ENCODE results near the gene MYRIP. TPM values are rescaled to one million over a fixed set of nuclear protein-coding genes. Genes with fewer than 3 reads are reported as not detected.
"Not testable (repeated sequence)": the region's sequence is repeated elsewhere in the genome, so short reads cannot be mapped to it uniquely, and the experiment has no call there.

Gene MYRIP
- total RNA-seq, 2 experiments from 2014 or later: not detected

DNA sequence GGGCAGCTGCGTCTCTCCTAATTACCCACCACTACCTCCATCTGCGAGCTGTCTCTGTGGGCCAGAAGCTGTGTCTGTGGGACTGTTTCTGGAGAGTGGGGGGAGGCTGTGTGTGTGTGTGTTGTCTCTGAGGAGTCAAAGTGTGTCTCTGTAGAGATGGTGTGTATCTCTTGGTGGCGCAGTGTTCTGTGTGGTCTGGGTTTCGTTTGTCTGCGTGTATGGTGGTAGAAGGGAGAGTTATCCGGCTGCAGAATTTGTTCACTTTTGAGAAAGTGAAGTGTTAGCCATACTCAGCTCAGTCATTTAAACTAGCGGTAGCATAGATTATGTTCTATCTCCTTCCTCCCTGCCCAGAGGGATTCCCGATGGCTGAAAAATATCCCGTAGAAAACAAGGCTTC, 2.2 kb downstream of the MYRIP start:
- POLR2A ChIA-PET: no interaction called here

GRCh38 chr3:39812537-39812936, 3.1 kb downstream of the MYRIP start:
- DNase-seq: no peak
- no peak overlapping the region for H3K4me3 Mint-ChIP-seq
- H3K9me3 Mint-ChIP-seq: no peaks in the 10 kb centered on the region
- H3K27me3 Mint-ChIP-seq: peaks cover 49% of the 10 kb centered on the region
- no peak overlapping the region for H3K27ac Mint-ChIP-seq
- ChIA-PET CTCF (no interaction called here), POLR2A (interaction anchor here (0.5 kb wide), 1 partner anchor 107 kb away, joined by 6 read pairs; no protein-coding TSS in a partner anchor)
- H3K4me1 Mint-ChIP-seq: peaks cover 17% of the 10 kb centered on the region
- no peaks in the 10 kb centered on the region for H3K36me3 Mint-ChIP-seq (ENCODE audit: low read depth)

More for the DNA sequence above, 2.2 kb downstream of the MYRIP start:
- H3K36me3 Mint-ChIP-seq (ENCODE audit: low read depth): no peaks in the 10 kb centered on the region
- peaks cover 17% of the 10 kb centered on the region for H3K4me1 Mint-ChIP-seq
- no peak overlapping the region for H3K27ac Mint-ChIP-seq
- no peaks in the 10 kb centered on the region for H3K9me3 Mint-ChIP-seq
- H3K4me3 Mint-ChIP-seq: no peak overlapping the region
- CTCF ChIA-PET: no interaction called here
- H3K27me3 Mint-ChIP-seq: peaks cover 59% of the 10 kb centered on the region
- no peak for DNase-seq

- Mint-ChIP-seq H3K36me3 (ENCODE audit: low read depth) (no peaks in the 10 kb centered on the region), H3K4me3 (no peak overlapping the region), H3K27me3 (peaks cover 36% of the 10 kb centered on the region), H3K27ac (no peak overlapping the region), H3K4me1 (peaks cover 12% of the 10 kb centered on the region), H3K9me3 (no peaks in the 10 kb centered on the region)
- CTCF ChIA-PET: no interaction called here
- DNase-seq: no peak
- POLR2A ChIA-PET: no interaction called here
Measured at GRCh38 chr3:39814007-39814406, 4.6 kb downstream of the MYRIP start.

- Mint-ChIP-seq H3K27me3 (peaks cover 12% of the 10 kb centered on the region), H3K36me3 (ENCODE audit: low read depth) (no peaks in the 10 kb centered on the region), H3K9me3 (no peaks in the 10 kb centered on the region), H3K4me1 (no peaks in the 10 kb centered on the region), H3K27ac (no peak overlapping the region), H3K4me3 (no peak overlapping the region)
- POLR2A ChIA-PET: no interaction called here
- DNase-seq: no peak
- CTCF ChIA-PET: no interaction called here
Measured at GRCh38 chr3:39819899-39820298, 10.5 kb downstream of the MYRIP start.

DNA sequence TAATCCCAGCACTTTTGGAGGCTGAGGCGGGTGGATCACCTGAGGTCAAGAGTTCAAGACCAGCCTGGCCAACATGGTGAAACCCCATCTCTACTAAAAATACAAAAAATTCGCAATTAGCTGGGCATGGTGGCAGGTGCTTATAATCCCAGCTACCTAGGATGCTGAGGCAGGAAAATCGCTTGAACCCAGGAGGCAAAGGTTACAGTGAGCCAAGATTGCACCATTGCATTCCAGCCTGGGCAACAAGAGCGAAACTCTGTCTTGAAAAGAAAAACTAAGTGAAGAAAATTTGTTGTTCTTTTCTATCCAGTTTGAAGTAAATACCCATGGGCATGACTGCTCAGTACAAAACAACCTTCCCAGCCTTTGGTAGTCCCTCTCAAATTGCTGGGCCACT, 24.4 kb downstream of the MYRIP start:
- H3K27ac Mint-ChIP-seq; H3K4me3 Mint-ChIP-seq; POLR2A ChIA-PET; H3K27me3 Mint-ChIP-seq; CTCF ChIA-PET; H3K4me1 Mint-ChIP-seq; DNase-seq; H3K36me3 Mint-ChIP-seq (ENCODE audit: low read depth); H3K9me3 Mint-ChIP-seq: not testable (repeated sequence)

- Mint-ChIP-seq H3K27me3 (no peaks in the 10 kb centered on the region), H3K4me3 (no peak overlapping the region), H3K4me1 (no peaks in the 10 kb centered on the region), H3K9me3 (no peaks in the 10 kb centered on the region), H3K27ac (no peak overlapping the region), H3K36me3 (ENCODE audit: low read depth) (no peaks in the 10 kb centered on the region)
- ChIA-PET POLR2A (no interaction called here), CTCF (no interaction called here)
- DNase-seq: no peak
Measured at GRCh38 chr3:39839484-39839883, 30.1 kb downstream of the MYRIP start.

DNA sequence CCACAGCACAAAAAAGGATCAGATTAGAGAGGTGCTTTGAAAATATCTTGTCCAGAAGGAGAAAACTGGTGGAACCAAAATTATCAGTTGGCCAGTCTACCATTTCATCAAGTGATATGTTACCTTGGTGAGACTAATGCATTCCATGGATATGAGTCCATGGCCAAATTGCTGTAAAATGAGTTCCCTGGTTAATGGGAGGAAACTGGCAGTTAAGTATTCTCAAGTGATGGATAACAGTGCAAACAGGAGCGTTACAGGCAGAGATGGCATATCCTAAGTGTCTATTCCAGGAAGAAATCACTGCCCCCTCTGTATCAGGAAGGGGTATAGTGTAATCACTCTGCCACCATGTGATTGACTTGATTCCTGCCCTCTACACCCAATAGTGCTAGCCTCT, 34.0 kb downstream of the MYRIP start:
- Mint-ChIP-seq H3K36me3 (ENCODE audit: low read depth) (no peaks in the 10 kb centered on the region), H3K9me3 (no peaks in the 10 kb centered on the region), H3K4me1 (no peaks in the 10 kb centered on the region), H3K27ac (no peak overlapping the region), H3K4me3 (no peak overlapping the region), H3K27me3 (no peaks in the 10 kb centered on the region)
- ChIA-PET CTCF (no interaction called here), POLR2A (no interaction called here)
- no peak for DNase-seq

- H3K36me3 Mint-ChIP-seq (ENCODE audit: low read depth): no peaks in the 10 kb centered on the region
- ChIA-PET CTCF (no interaction called here), POLR2A (no interaction called here)
- H3K9me3 Mint-ChIP-seq: no peaks in the 10 kb centered on the region
- no peaks in the 10 kb centered on the region for H3K4me1 Mint-ChIP-seq
- H3K27ac Mint-ChIP-seq: no peak overlapping the region
- H3K27me3 Mint-ChIP-seq: peaks cover 8% of the 10 kb centered on the region
- H3K4me3 Mint-ChIP-seq: no peak overlapping the region
- DNase-seq: no peak
Measured at GRCh38 chr3:39848365-39848764, 39.0 kb downstream of the MYRIP start.

DNA sequence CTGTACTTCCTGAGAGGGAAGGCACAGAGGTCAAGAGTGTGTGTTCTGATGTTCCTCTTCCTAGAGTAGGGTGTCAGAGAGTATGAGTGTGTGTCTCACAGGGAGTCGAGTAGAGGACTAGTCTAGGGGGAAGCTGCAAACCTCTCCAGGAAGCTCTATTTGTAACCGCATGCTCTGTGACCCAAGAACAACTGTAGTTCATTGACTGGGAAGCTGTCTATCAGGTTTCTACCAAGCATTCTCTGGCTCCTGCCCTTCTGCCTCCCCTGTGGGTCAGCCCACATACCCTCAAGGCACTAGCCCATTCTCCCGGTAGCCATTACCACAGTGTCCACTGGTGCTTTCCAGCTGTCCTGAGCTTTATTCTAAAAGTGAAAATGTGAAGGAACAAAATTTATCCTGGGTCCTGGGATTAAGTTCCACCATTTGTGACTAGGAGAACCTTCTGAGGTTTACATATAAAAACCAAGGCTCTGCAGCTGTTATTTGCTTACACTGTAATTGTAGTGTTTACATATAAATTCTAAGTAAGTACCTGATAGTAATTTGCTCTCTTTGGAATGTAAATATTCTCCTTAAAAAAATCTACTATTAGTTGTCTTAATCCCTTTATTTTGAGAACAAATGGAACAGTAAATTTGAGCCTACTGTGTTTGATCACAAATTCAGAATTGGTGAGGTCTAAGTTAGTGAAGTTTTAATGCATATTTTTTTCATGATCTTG, 40.7 kb downstream of the MYRIP start:
- ChIA-PET CTCF (no interaction called here), POLR2A (no interaction called here)
- no peak for DNase-seq
- no peak overlapping the region for H3K4me3 Mint-ChIP-seq
- no peaks in the 10 kb centered on the region for H3K4me1 Mint-ChIP-seq
- peaks cover 8% of the 10 kb centered on the region for H3K27me3 Mint-ChIP-seq
- no peak overlapping the region for H3K27ac Mint-ChIP-seq
- no peaks in the 10 kb centered on the region for H3K9me3 Mint-ChIP-seq
- no peaks in the 10 kb centered on the region for H3K36me3 Mint-ChIP-seq (ENCODE audit: low read depth)

DNA sequence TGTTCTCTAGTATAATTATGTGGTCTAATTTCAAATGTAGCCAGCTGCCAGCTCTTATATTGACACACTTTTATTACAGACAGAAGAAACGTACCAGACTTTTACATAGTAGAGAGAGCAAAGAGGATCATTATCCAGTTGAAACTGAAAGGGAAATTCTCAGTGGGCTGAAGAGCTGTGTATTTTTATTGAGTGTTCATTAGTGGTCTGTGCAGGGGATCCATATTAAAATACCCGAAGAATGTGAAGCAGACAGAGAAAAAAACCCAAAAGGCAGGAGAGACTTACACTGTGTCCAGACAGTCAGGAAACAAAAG, 41.3 kb downstream of the MYRIP start:
- Mint-ChIP-seq H3K9me3 (no peaks in the 10 kb centered on the region), H3K4me3 (no peak overlapping the region), H3K27ac (no peak overlapping the region), H3K36me3 (ENCODE audit: low read depth) (no peaks in the 10 kb centered on the region), H3K27me3 (peaks cover 8% of the 10 kb centered on the region), H3K4me1 (no peaks in the 10 kb centered on the region)
- CTCF ChIA-PET: no interaction called here
- DNase-seq: no peak
- POLR2A ChIA-PET: no interaction called here

- Mint-ChIP-seq H3K4me3 (no peak overlapping the region), H3K4me1 (no peaks in the 10 kb centered on the region), H3K27ac (no peak overlapping the region), H3K36me3 (ENCODE audit: low read depth) (no peaks in the 10 kb centered on the region), H3K27me3 (peaks cover 4% of the 10 kb centered on the region), H3K9me3 (no peaks in the 10 kb centered on the region)
- CTCF ChIA-PET: no interaction called here
- DNase-seq: no peak
- POLR2A ChIA-PET: no interaction called here
Measured at GRCh38 chr3:39855517-39855916, 46.1 kb downstream of the MYRIP start.

GRCh38 chr3:39869890-39870289, 60.5 kb downstream of the MYRIP start:
- DNase-seq: no peak
- H3K27me3 Mint-ChIP-seq: peaks cover 1% of the 10 kb centered on the region
- H3K9me3 Mint-ChIP-seq: no peaks in the 10 kb centered on the region
- H3K4me1 Mint-ChIP-seq: no peaks in the 10 kb centered on the region
- H3K36me3 Mint-ChIP-seq (ENCODE audit: low read depth): no peaks in the 10 kb centered on the region
- no peak overlapping the region for H3K4me3 Mint-ChIP-seq
- ChIA-PET POLR2A (no interaction called here), CTCF (interaction anchor here (0.6 kb wide), 1 partner anchor 9 kb away, joined by 5 read pairs; no protein-coding TSS in a partner anchor)
- no peak overlapping the region for H3K27ac Mint-ChIP-seq

GRCh38 chr3:39870706-39871105, 61.3 kb downstream of the MYRIP start:
- Mint-ChIP-seq H3K4me3 (no peak overlapping the region), H3K4me1 (no peaks in the 10 kb centered on the region), H3K9me3 (no peaks in the 10 kb centered on the region), H3K27ac (no peak overlapping the region), H3K27me3 (peaks cover 1% of the 10 kb centered on the region), H3K36me3 (ENCODE audit: low read depth) (no peaks in the 10 kb centered on the region)
- ChIA-PET POLR2A (no interaction called here), CTCF (interaction anchor here (0.6 kb wide), 1 partner anchor 8 kb away, joined by 5 read pairs; no protein-coding TSS in a partner anchor)
- DNase-seq: no peak

GRCh38 chr3:39879581-39879980, 70.2 kb downstream of the MYRIP start:
- no peaks in the 10 kb centered on the region for H3K9me3 Mint-ChIP-seq
- no peaks in the 10 kb centered on the region for H3K36me3 Mint-ChIP-seq (ENCODE audit: low read depth)
- POLR2A ChIA-PET: no interaction called here
- no peaks in the 10 kb centered on the region for H3K27me3 Mint-ChIP-seq
- CTCF ChIA-PET: no interaction called here
- H3K27ac Mint-ChIP-seq: no peak overlapping the region
- H3K4me1 Mint-ChIP-seq: no peaks in the 10 kb centered on the region
- DNase-seq: no peak
- H3K4me3 Mint-ChIP-seq: no peak overlapping the region

All from activated CD4-positive, alpha-beta T cell treated with anti-CD3 and anti-CD28 coated beads, Interleukin-2, amount 10 ng/mL, durations not matched to agents 7 days and 5 days (primary cell).